H1 (cell line): ENCODE data around the gene EMC10. TPM values are rescaled to one million over a fixed set of nuclear protein-coding genes. Genes with fewer than 3 reads are reported as not detected.

Experiments
- CHD1 ChIP-seq: IDR thresholded peaks from 2 replicates; pipeline ENCODE4 v1.6.1; 2012; ENCODE audit warnings: low read depth, low read length, improper control_type of control experiment
- CHD2 ChIP-seq: IDR thresholded peaks from 2 replicates; pipeline ENCODE4 v1.6.1; 2012; ENCODE audit warnings: low read length, improper control_type of control experiment
- EGR1 ChIP-seq: IDR thresholded peaks from 2 replicates; pipeline ENCODE4 v1.6.1; 2011; ENCODE audit warnings: low read depth, low read length, borderline replicate concordance
- EP300 ChIP-seq, 2 experiments: IDR thresholded peaks; 1 replicate in 1 of 2; 2 replicates in 1 of 2; pipeline ENCODE4 v1.6.1; 2011 to 2012; ENCODE audit warnings: low read depth in 2 of 2, low read length in 2 of 2, mild to moderate bottlenecking in 2 of 2, borderline replicate concordance in 1 of 2, inconsistent platforms in 1 of 2, moderate library complexity in 1 of 2
- FOSL1 ChIP-seq: IDR thresholded peaks from 2 replicates; pipeline ENCODE4 v1.6.1; 2011; ENCODE audit warnings: mild to moderate bottlenecking, low read depth, low read length, moderate library complexity; ENCODE audit not compliant: insufficient read depth
- HDAC2 ChIP-seq, 2 experiments: fragments of 300-600 bp in 1 of 2; sonication (generic) in 1 of 2; IDR thresholded peaks; 2 replicates each; pipeline ENCODE4 v1.6.1; 2011 to 2012; ENCODE audit warnings: low read depth in 2 of 2, low read length in 2 of 2, mild to moderate bottlenecking in 2 of 2, moderate library complexity in 2 of 2, borderline replicate concordance in 1 of 2, inconsistent platforms in 1 of 2
- HDAC6 ChIP-seq: IDR thresholded peaks from one replicate; pipeline ENCODE4 v1.7.1; 2012; ENCODE audit warnings: low read depth, mild to moderate bottlenecking, inconsistent platforms, low read length, moderate library complexity
- JUN ChIP-seq: IDR thresholded peaks from 2 replicates; pipeline ENCODE4 v1.6.1; 2011; ENCODE audit warnings: low read depth, mild to moderate bottlenecking, improper control_type of control experiment, low read length
- JUND ChIP-seq: IDR thresholded peaks from 2 replicates; pipeline ENCODE4 v1.6.1; 2011; ENCODE audit warnings: mild to moderate bottlenecking, improper control_type of control experiment, low read length
- MAFK ChIP-seq: IDR thresholded peaks from 2 replicates; pipeline ENCODE4 v1.6.1; 2012; ENCODE audit warnings: low read depth, mild to moderate bottlenecking, improper control_type of control experiment, low read length
- RFX5 ChIP-seq: IDR thresholded peaks from 2 replicates; pipeline ENCODE4 v1.6.1; 2011; ENCODE audit warnings: low read depth, low read length, improper control_type of control experiment, borderline replicate concordance
- RXRA ChIP-seq: IDR thresholded peaks from 2 replicates; pipeline ENCODE4 v1.6.1; 2011; ENCODE audit warnings: low read depth, mild to moderate bottlenecking, low read length, moderate library complexity; ENCODE audit not compliant: insufficient read depth
- SIX5 ChIP-seq: IDR thresholded peaks from 2 replicates; pipeline ENCODE4 v1.6.1; 2011; ENCODE audit warnings: mild to moderate bottlenecking, low read depth, low read length
- SP1 ChIP-seq: IDR thresholded peaks from 2 replicates; pipeline ENCODE4 v1.6.1; 2011; ENCODE audit warnings: low read depth, low read length
- SP4 ChIP-seq: IDR thresholded peaks from 2 replicates; pipeline ENCODE4 v1.6.1; 2012; ENCODE audit warnings: low read length, inconsistent platforms
- TBP ChIP-seq: IDR thresholded peaks from 2 replicates; pipeline ENCODE4 v1.6.1; 2011; ENCODE audit warnings: low read depth, low read length, improper control_type of control experiment
- TEAD4 ChIP-seq: IDR thresholded peaks from 2 replicates; pipeline ENCODE4 v1.6.1; 2012; ENCODE audit warnings: low read depth, low read length, inconsistent platforms, mixed read lengths
- polyA plus RNA-seq, 7 experiments: library from polyadenylated mRNA; depleted of rRNA in 3 of 7; stranded (reverse) in 5 of 7; unstranded in 2 of 7; fragments of >200 nt in 5 of 7; fragments of 200-250 nt in 2 of 7; gene quantifications; 1 replicate in 5 of 7; 2 replicates in 1 of 7; 4 replicates in 1 of 7; pipeline versions ENCODE4 v1.2.1 to v1.2.3, GENCODE V29; 2011 to 2013; ENCODE audit warnings: missing spikeins in 2 of 7, mixed read lengths in 2 of 7
- total RNA-seq: library from RNA; stranded (reverse); fragmentation: NEBNext Ultra II Directional; extraction: Animal tissue kit (Norgen Biotek cat#: 25700); gene quantifications from 2 replicates; pipeline ENCODE4 v1.2.1, GENCODE V29; 2021
- TF ChIP-seq, protein P1 (sequence below): IDR thresholded peaks from 2 replicates; pipeline ENCODE4 v1.6.1; 2012; ENCODE audit warnings: low read length, inconsistent platforms
- TF ChIP-seq, protein P2 (sequence below), 3 experiments: IDR thresholded peaks; 1 replicate in 2 of 3; 2 replicates in 1 of 3; pipeline versions ENCODE4 v1.5.1 to v1.6.1; 2011; ENCODE audit warnings: low read length in 3 of 3, mild to moderate bottlenecking in 3 of 3, inconsistent platforms in 2 of 3, low read depth in 1 of 3, moderate library complexity in 1 of 3; ENCODE audit not compliant: insufficient read depth in 1 of 3; ENCODE audit errors: control extremely low read depth in 1 of 3
- TF ChIP-seq, protein P3 (sequence below): IDR thresholded peaks from 2 replicates; pipeline ENCODE4 v1.6.1; 2011; ENCODE audit warnings: low read length, improper control_type of control experiment

The EMC10 gene
- total and polyA plus RNA-seq, 2 of the 8 experiments (the other 6 are each of a cell fraction or from before 2014, with no cell fraction given): 77.6 to 103 TPM

DNA sequence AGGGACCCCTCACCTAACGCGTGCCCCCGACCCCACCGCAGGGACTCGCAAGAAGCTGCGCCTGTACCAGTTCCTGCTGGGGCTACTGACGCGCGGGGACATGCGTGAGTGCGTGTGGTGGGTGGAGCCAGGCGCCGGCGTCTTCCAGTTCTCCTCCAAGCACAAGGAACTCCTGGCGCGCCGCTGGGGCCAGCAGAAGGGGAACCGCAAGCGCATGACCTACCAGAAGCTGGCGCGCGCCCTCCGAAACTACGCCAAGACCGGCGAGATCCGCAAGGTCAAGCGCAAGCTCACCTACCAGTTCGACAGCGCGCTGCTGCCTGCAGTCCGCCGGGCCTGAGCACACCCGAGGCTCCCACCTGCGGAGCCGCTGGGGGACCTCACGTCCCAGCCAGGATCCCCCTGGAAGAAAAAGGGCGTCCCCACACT, 48.3 kb upstream of the EMC10 start (continued):
- TF ChIP-seq, protein P1, sequence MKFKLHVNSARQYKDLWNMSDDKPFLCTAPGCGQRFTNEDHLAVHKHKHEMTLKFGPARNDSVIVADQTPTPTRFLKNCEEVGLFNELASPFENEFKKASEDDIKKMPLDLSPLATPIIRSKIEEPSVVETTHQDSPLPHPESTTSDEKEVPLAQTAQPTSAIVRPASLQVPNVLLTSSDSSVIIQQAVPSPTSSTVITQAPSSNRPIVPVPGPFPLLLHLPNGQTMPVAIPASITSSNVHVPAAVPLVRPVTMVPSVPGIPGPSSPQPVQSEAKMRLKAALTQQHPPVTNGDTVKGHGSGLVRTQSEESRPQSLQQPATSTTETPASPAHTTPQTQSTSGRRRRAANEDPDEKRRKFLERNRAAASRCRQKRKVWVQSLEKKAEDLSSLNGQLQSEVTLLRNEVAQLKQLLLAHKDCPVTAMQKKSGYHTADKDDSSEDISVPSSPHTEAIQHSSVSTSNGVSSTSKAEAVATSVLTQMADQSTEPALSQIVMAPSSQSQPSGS: no peak
- TF ChIP-seq TEAD4 (no peak), RFX5 (no peak; the same call in 1 of the 2 replicates), HDAC2 (IDR thresholded peaks at IDR 0.05; ENCODE audit: borderline replicate concordance in 1 of 2, low read depth in 2 of 2, low read length in 2 of 2) (no peak), JUND (no peak), JUN (no peak), MAFK (no peak), CHD2 (no peak), EP300 (IDR thresholded peaks at IDR 0.05; ENCODE audit: borderline replicate concordance in 1 of 2, low read depth in 2 of 2, low read length in 2 of 2) (no peak), CHD1 (no peak), EGR1 (no peak), HDAC6 (no peak), SIX5 (no peak), SP4 (no peak), TBP (no peak), FOSL1 (no peak), RXRA (no peak), SP1 (no peak)
- TF ChIP-seq, protein P2, sequence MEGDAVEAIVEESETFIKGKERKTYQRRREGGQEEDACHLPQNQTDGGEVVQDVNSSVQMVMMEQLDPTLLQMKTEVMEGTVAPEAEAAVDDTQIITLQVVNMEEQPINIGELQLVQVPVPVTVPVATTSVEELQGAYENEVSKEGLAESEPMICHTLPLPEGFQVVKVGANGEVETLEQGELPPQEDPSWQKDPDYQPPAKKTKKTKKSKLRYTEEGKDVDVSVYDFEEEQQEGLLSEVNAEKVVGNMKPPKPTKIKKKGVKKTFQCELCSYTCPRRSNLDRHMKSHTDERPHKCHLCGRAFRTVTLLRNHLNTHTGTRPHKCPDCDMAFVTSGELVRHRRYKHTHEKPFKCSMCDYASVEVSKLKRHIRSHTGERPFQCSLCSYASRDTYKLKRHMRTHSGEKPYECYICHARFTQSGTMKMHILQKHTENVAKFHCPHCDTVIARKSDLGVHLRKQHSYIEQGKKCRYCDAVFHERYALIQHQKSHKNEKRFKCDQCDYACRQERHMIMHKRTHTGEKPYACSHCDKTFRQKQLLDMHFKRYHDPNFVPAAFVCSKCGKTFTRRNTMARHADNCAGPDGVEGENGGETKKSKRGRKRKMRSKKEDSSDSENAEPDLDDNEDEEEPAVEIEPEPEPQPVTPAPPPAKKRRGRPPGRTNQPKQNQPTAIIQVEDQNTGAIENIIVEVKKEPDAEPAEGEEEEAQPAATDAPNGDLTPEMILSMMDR (IDR thresholded peaks at IDR 0.05; ENCODE audit: control extremely low read depth in 1 of 3, insufficient read depth in 1 of 3, low read depth in 1 of 3, low read length in 3 of 3): no peak
- TF ChIP-seq, protein P3, sequence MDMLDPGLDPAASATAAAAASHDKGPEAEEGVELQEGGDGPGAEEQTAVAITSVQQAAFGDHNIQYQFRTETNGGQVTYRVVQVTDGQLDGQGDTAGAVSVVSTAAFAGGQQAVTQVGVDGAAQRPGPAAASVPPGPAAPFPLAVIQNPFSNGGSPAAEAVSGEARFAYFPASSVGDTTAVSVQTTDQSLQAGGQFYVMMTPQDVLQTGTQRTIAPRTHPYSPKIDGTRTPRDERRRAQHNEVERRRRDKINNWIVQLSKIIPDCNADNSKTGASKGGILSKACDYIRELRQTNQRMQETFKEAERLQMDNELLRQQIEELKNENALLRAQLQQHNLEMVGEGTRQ: no peak
